Smooth muscle cell (in vitro differentiated cells): ENCODE measurements around the gene TTPAL. TPM values are rescaled to one million over a fixed set of nuclear protein-coding genes. Genes with fewer than 3 reads are reported as not detected.

Experiments used
- DNase-seq: peaks from one replicate; lab custom pipeline; 2025; ENCODE audit not compliant: unreplicated experiment; lab: John Stamatoyannopoulos, UW
- H2AFZ ChIP-seq: fragments of 200-600 bp; sonication (generic); 2 replicates; pipeline ENCODE4 v1.6.0; 2016; ENCODE audit warnings: antibody characterized with exemption, low read depth, mild to moderate bottlenecking
- H3F3A ChIP-seq: fragments of 200-600 bp; sonication (generic); 2 replicates; pipeline ENCODE4 v1.6.0; 2017; ENCODE audit warnings: antibody characterized with exemption, low read depth
- H3K27ac ChIP-seq: fragments of 200-600 bp; sonication (generic); 2 replicates; pipeline ENCODE4 v1.5.1; 2016; ENCODE audit warnings: low read depth, mild to moderate bottlenecking
- H3K27me3 ChIP-seq: fragments of 200-600 bp; sonication (generic); 2 replicates; pipeline ENCODE4 v1.6.1; 2016; ENCODE audit warnings: low read depth, mild to moderate bottlenecking
- H3K36me3 ChIP-seq: fragments of 200-600 bp; sonication (generic); 2 replicates; pipeline ENCODE4 v1.5.1; 2016; ENCODE audit warnings: low read depth
- H3K4me1 ChIP-seq: fragments of 200-600 bp; sonication (generic); 2 replicates; pipeline ENCODE4 v1.5.1; 2016; ENCODE audit warnings: low read depth
- H3K4me2 ChIP-seq: fragments of 200-600 bp; sonication (generic); 2 replicates; pipeline ENCODE4 v1.6.0; 2016; ENCODE audit warnings: mild to moderate bottlenecking
- H3K4me3 ChIP-seq: fragments of 200-600 bp; sonication (generic); 2 replicates; pipeline ENCODE4 v1.5.1; 2016; ENCODE audit warnings: mild to moderate bottlenecking
- H3K79me2 ChIP-seq: fragments of 200-600 bp; sonication (generic); 2 replicates; pipeline ENCODE4 v1.6.0; 2016; ENCODE audit warnings: low read depth, mild to moderate bottlenecking
- H3K9ac ChIP-seq: fragments of 200-600 bp; sonication (generic); 2 replicates; pipeline ENCODE4 v1.6.0; 2016; ENCODE audit warnings: low read depth
- H3K9me3 ChIP-seq: fragments of 200-600 bp; sonication (generic); replicated peaks from 2 replicates; pipeline ENCODE4 v1.5.1; 2016; ENCODE audit warnings: low read depth
- H4K20me1 ChIP-seq: fragments of 200-600 bp; sonication (generic); 2 replicates; pipeline ENCODE4 v1.6.0; 2016; ENCODE audit warnings: low read depth
- CTCF ChIP-seq: fragments of 200-600 bp; sonication (generic); IDR thresholded peaks from 2 replicates; pipeline ENCODE4 v1.5.1; 2017; ENCODE audit warnings: borderline replicate concordance, mild to moderate bottlenecking, antibody characterized with exemption; ENCODE audit not compliant: insufficient read depth, poor library complexity, severe bottlenecking
- WGBS: methylation state at CpG from one replicate; pipeline ENCODE4 v1.1.7; 2016; ENCODE audit warnings: low lambda C conversion rate; 5-methylcytosine and 5-hydroxymethylcytosine counted together
- polyA plus RNA-seq: library from polyadenylated mRNA; unstranded; fragments of >200 nt; fragmentation: Nextera tagmentation; extraction: Ambion mirVana; gene quantifications from 2 replicates; pipeline ENCODE4 v1.2.1, GENCODE V29; 2016
- total RNA-seq: library from RNA; depleted of rRNA; stranded (reverse); fragments of >200 nt; gene quantifications from 2 replicates; pipeline ENCODE4 v1.2.3, GENCODE V29; 2014

Gene TTPAL
- total and polyA plus RNA-seq, 2 experiments from 2014 or later, result 5.6 to 5.8 TPM

- WGBS, result 61% methylated on average over 2 of the region's 2 CpGs
- H3K79me2 ChIP-seq, result no peaks in the 10 kb centered on the region
Measured at GRCh38 chr20:44439318-44439717, 36.4 kb upstream of the TTPAL start.

GRCh38 chr20:44442298-44443070 is 33.2 kb upstream of the TTPAL start:
- DNase-seq, result no peak

More at GRCh38 chr20:44439318-44439717, 36.4 kb upstream of the TTPAL start:
- Histone ChIP-seq H3K27ac (no peak overlapping the region), H3K9me3 (no peaks in the 10 kb centered on the region), H3K9ac (no peak overlapping the region), H4K20me1 (no peaks in the 10 kb centered on the region), H3K4me1 (no peaks in the 10 kb centered on the region), H3K36me3 (no peaks in the 10 kb centered on the region), H3F3A (no peaks in the 10 kb centered on the region), H2AFZ (no peak overlapping the region), H3K27me3 (no peaks in the 10 kb centered on the region), H3K4me2 (no peak overlapping the region), H3K4me3 (no peak overlapping the region)
- TF ChIP-seq CTCF, result no peak
- DNase-seq, result no peak

GRCh38 chr20:44445742-44446710 is 29.6 kb upstream of the TTPAL start:
- no peak for TF ChIP-seq CTCF
- H3K36me3 ChIP-seq, result no peaks in the 10 kb centered on the region
- H3K79me2 ChIP-seq, result no peaks in the 10 kb centered on the region
- no peaks in the 10 kb centered on the region for H3F3A ChIP-seq
- no peaks in the 10 kb centered on the region for H3K4me1 ChIP-seq
- H2AFZ ChIP-seq, result no peak overlapping the region
- H3K4me3 ChIP-seq, result no peak overlapping the region
- H3K9me3 ChIP-seq, result no peaks in the 10 kb centered on the region
- no peaks in the 10 kb centered on the region for H3K27me3 ChIP-seq
- H3K27ac ChIP-seq, result no peak overlapping the region
- 90% methylated on average over 6 of the region's 6 CpGs for WGBS
- H3K4me2 ChIP-seq, result no peak overlapping the region
- no peak for DNase-seq
- H4K20me1 ChIP-seq, result no peaks in the 10 kb centered on the region
- no peak overlapping the region for H3K9ac ChIP-seq

More at GRCh38 chr20:44442298-44443070, 33.2 kb upstream of the TTPAL start:
- no peak for TF ChIP-seq CTCF
- Histone ChIP-seq H3K9me3 (no peaks in the 10 kb centered on the region), H3K79me2 (no peaks in the 10 kb centered on the region), H3K4me1 (no peaks in the 10 kb centered on the region), H4K20me1 (no peaks in the 10 kb centered on the region), H3K27ac (no peak overlapping the region), H3K4me2 (no peak overlapping the region), H3K36me3 (no peaks in the 10 kb centered on the region), H3K4me3 (no peak overlapping the region), H3K9ac (no peak overlapping the region), H2AFZ (no peak overlapping the region), H3F3A (no peaks in the 10 kb centered on the region), H3K27me3 (no peaks in the 10 kb centered on the region)
- WGBS, result 66% methylated on average over 12 of the region's 12 CpGs
